IMR-90 (cell line): Measurements from ENCODE around the gene TRAPPC2B. TPM values are rescaled to one million over a fixed set of nuclear protein-coding genes. Genes with fewer than 3 reads are reported as not detected.

Source experiments
- ATAC-seq: fragments of 200-7000 bp; cut with Tn5 transposase; 2 replicates; pipeline ENCODE4 v1.9.1; 2020; ENCODE audit warnings: low read depth, mild to moderate bottlenecking, moderate library complexity
- BruUV-seq: library from RNA; stranded (reverse); fragments of 400-500 nt; replicated peaks from 2 replicates; lab custom pipeline; 2021; lab: Mats Ljungman, UMichigan
- CTCF ChIA-PET: fragments of 300-600 bp; formaldehyde crosslinking; extraction: SDS; loops from one replicate; lab custom pipeline; 2021; ENCODE audit warnings: antibody characterized with exemption; lab: Yijun Ruan, JAX
- POLR2A ChIA-PET: fragments of 300-600 bp; sonication (Branson Sonifier 250); formaldehyde crosslinking; loops from one replicate; lab custom pipeline; 2022; ENCODE audit warnings: antibody characterized with exemption; ENCODE audit not compliant: unreplicated experiment; lab: Charles Lee
- DNase-seq: peaks from one replicate; pipeline ENCODE4 v3.0.0; 2013
- H2AFZ ChIP-seq: replicated peaks from 2 replicates; pipeline ENCODE3; 2013; ENCODE audit warnings: low read length, mild to moderate bottlenecking; ENCODE audit not compliant: poor library complexity
- H2AK5ac ChIP-seq: 2 replicates; pipeline ENCODE4 v1.6.1; 2013; ENCODE audit warnings: low read depth, low read length, inconsistent platforms
- H2AK9ac ChIP-seq: replicated peaks from 2 replicates; pipeline ENCODE3; 2013; ENCODE audit warnings: mild to moderate bottlenecking, low read depth, low read length, moderate library complexity; ENCODE audit not compliant: poor library complexity
- H2BK120ac ChIP-seq: 2 replicates; pipeline ENCODE4 v1.6.1; 2013; ENCODE audit warnings: low read depth, low read length, inconsistent platforms
- H2BK15ac ChIP-seq: 3 replicates; pipeline ENCODE4 v1.6.1; 2013; ENCODE audit warnings: low read depth, low read length, inconsistent platforms
- H2BK20ac ChIP-seq: 2 replicates; pipeline ENCODE4 v1.6.1; 2013; ENCODE audit warnings: low read depth, mild to moderate bottlenecking, inconsistent platforms, low read length, moderate library complexity
- H2BK5ac ChIP-seq: 2 replicates; pipeline ENCODE4 v1.6.1; 2013; ENCODE audit warnings: mild to moderate bottlenecking, low read depth, low read length, inconsistent platforms; ENCODE audit not compliant: poor library complexity, severe bottlenecking
- H3K14ac ChIP-seq: replicated peaks from 2 replicates; pipeline ENCODE4 v1.6.1; 2013; ENCODE audit warnings: low read depth, low read length, inconsistent platforms
- H3K18ac ChIP-seq: 2 replicates; pipeline ENCODE4 v1.6.1; 2013; ENCODE audit warnings: low read depth, low read length, control low read depth
- H3K23ac ChIP-seq: 2 replicates; pipeline ENCODE4 v1.6.1; 2013; ENCODE audit warnings: low read depth, low read length, inconsistent platforms
- H3K27ac ChIP-seq: 2 replicates; pipeline ENCODE4 v1.5.1; 2013; ENCODE audit warnings: mild to moderate bottlenecking, control low read depth, low read length; ENCODE audit not compliant: insufficient read depth
- H3K27me3 ChIP-seq: 2 replicates; pipeline ENCODE4 v1.6.1; 2013; ENCODE audit warnings: low read length; ENCODE audit not compliant: control insufficient read depth, insufficient read depth
- H3K36me3 ChIP-seq: 2 replicates; pipeline ENCODE4 v1.6.1; 2013; ENCODE audit warnings: low read length, mixed read lengths; ENCODE audit not compliant: control insufficient read depth, insufficient read depth
- H3K4ac ChIP-seq: 2 replicates; pipeline ENCODE4 v1.6.1; 2013; ENCODE audit warnings: low read depth, low read length, inconsistent platforms
- H3K4me1 ChIP-seq: 2 replicates; pipeline ENCODE4 v1.6.1; 2013; ENCODE audit warnings: low read length, mixed read lengths; ENCODE audit not compliant: control insufficient read depth, insufficient read depth
- H3K4me2 ChIP-seq: 2 replicates; pipeline ENCODE4 v1.6.1; 2013; ENCODE audit warnings: low read depth, mild to moderate bottlenecking, control low read depth, low read length, moderate library complexity
- H3K4me3 ChIP-seq: 2 replicates; pipeline ENCODE4 v1.5.1; 2013; ENCODE audit warnings: low read depth, mild to moderate bottlenecking, control low read depth, low read length, moderate library complexity; ENCODE audit not compliant: insufficient read depth
- H3K56ac ChIP-seq: 2 replicates; pipeline ENCODE4 v1.6.1; 2013; ENCODE audit warnings: low read length, inconsistent platforms; ENCODE audit not compliant: insufficient read depth; ENCODE audit errors: extremely low read depth
- H3K79me1 ChIP-seq, 2 experiments: 2 replicates each; pipeline ENCODE4 v1.6.1; 2013; ENCODE audit warnings: low read length in 2 of 2, inconsistent platforms in 1 of 2, low read depth in 1 of 2
- H3K9ac ChIP-seq: 2 replicates; pipeline ENCODE4 v1.6.1; 2013; ENCODE audit warnings: low read depth, low read length, control low read depth
- H3K9me1 ChIP-seq: 2 replicates; pipeline ENCODE4 v1.6.1; 2013; ENCODE audit warnings: low read length, inconsistent platforms; ENCODE audit not compliant: insufficient read depth
- H3K9me3 ChIP-seq: 2 replicates; pipeline ENCODE4 v1.6.1; 2013; ENCODE audit warnings: low read length; ENCODE audit not compliant: control insufficient read depth, insufficient read depth
- H4K20me1 ChIP-seq: 2 replicates; pipeline ENCODE4 v1.6.1; 2013; ENCODE audit warnings: low read length, inconsistent platforms; ENCODE audit not compliant: insufficient read depth
- H4K5ac ChIP-seq: 2 replicates; pipeline ENCODE4 v1.6.1; 2013; ENCODE audit warnings: mild to moderate bottlenecking, low read depth, low read length, control low read depth
- H4K8ac ChIP-seq, 2 experiments: 2 replicates each; pipeline ENCODE4 v1.6.1; 2013; ENCODE audit warnings: low read depth in 2 of 2, low read length in 2 of 2, control low read depth in 1 of 2, inconsistent platforms in 1 of 2
- H4K91ac ChIP-seq: 2 replicates; pipeline ENCODE4 v1.6.1; 2013; ENCODE audit warnings: low read depth, low read length, inconsistent platforms; ENCODE audit not compliant: insufficient read depth
- BHLHE40 ChIP-seq: fragments of 150-350 bp; IDR thresholded peaks from 2 replicates; pipeline ENCODE4 v1.6.1; 2016; ENCODE audit warnings: mild to moderate bottlenecking, low read depth, low read length
- CEBPB ChIP-seq: IDR thresholded peaks from 2 replicates; pipeline ENCODE4 v1.6.1; 2012; ENCODE audit warnings: low read depth, low read length, improper control_type of control experiment
- CHD1 ChIP-seq: IDR thresholded peaks from 2 replicates; pipeline ENCODE4 v1.6.1; 2012; ENCODE audit warnings: low read depth, low read length, improper control_type of control experiment
- CTCF ChIP-seq: conservative IDR thresholded peaks from 2 replicates; pipeline ENCODE4 v1.5.1; 2012; ENCODE audit warnings: mild to moderate bottlenecking, low read depth, low read length, improper control_type of control experiment
- ELK1 ChIP-seq: fragments of 150-350 bp; IDR thresholded peaks from 2 replicates; pipeline ENCODE4 v1.6.1; 2016; ENCODE audit warnings: low read depth, mild to moderate bottlenecking, low read length, moderate library complexity, borderline replicate concordance
- FOS ChIP-seq: fragments of 150-350 bp; IDR thresholded peaks from 2 replicates; pipeline ENCODE4 v1.6.1; 2016; ENCODE audit warnings: low read depth, low read length
- MAFK ChIP-seq: IDR thresholded peaks from 2 replicates; pipeline ENCODE4 v1.6.1; 2012; ENCODE audit warnings: low read depth, low read length, improper control_type of control experiment
- MAZ ChIP-seq: IDR thresholded peaks from 2 replicates; pipeline ENCODE4 v1.6.1; 2012; ENCODE audit warnings: low read depth, mild to moderate bottlenecking, low read length, improper control_type of control experiment, moderate library complexity, borderline replicate concordance
- MXI1 ChIP-seq: IDR thresholded peaks from 2 replicates; pipeline ENCODE4 v1.6.1; 2012; ENCODE audit warnings: low read depth, mild to moderate bottlenecking, low read length, moderate library complexity, borderline replicate concordance
- NFE2L2 ChIP-seq: fragments of 150-350 bp; IDR thresholded peaks from 2 replicates; pipeline ENCODE4 v1.6.1; 2016; ENCODE audit warnings: low read depth, mild to moderate bottlenecking, low read length
- POLR2A ChIP-seq: IDR thresholded peaks from 2 replicates; pipeline ENCODE4 v1.6.1; 2012; ENCODE audit warnings: mild to moderate bottlenecking, low read depth, low read length
- RAD21 ChIP-seq: IDR thresholded peaks from 2 replicates; pipeline ENCODE4 v1.6.1; 2012; ENCODE audit warnings: low read length, improper control_type of control experiment
- RCOR1 ChIP-seq: IDR thresholded peaks from 2 replicates; pipeline ENCODE4 v1.6.1; 2012; ENCODE audit warnings: mild to moderate bottlenecking, low read length, improper control_type of control experiment; ENCODE audit not compliant: insufficient replicate concordance
- RFX5 ChIP-seq: IDR thresholded peaks from 2 replicates; pipeline ENCODE4 v1.8.0; 2012; ENCODE audit warnings: low read depth, mild to moderate bottlenecking, low read length, moderate library complexity
- SMC3 ChIP-seq: fragments of 150-350 bp; IDR thresholded peaks from 2 replicates; pipeline ENCODE4 v1.6.1; 2016; ENCODE audit warnings: low read depth, mild to moderate bottlenecking, antibody characterized with exemption, low read length, moderate library complexity
- USF2 ChIP-seq: fragments of 150-350 bp; IDR thresholded peaks from 2 replicates; pipeline ENCODE4 v1.6.1; 2017; ENCODE audit warnings: mild to moderate bottlenecking, antibody characterized with exemption, low read length, low read depth
- dilution Hi-C: fragments of 300-500 bp; cut with HindIII; formaldehyde crosslinking; loops from one replicate; pipeline ENCODE4 v1.14.3; 2018; ENCODE audit warnings: low sequenced_read_pairs; ENCODE audit not compliant: unreplicated experiment
- in situ Hi-C: fragments of 300-500 bp; cut with MboI; formaldehyde crosslinking; loops from 3 replicates; pipeline ENCODE4 v1.14.3; 2019; ENCODE audit warnings: low sequenced_read_pairs, inconsistent platforms, mixed read lengths
- intact Hi-C: fragments of 100-400 bp; cut with micrococcal nuclease; formaldehyde crosslinking; loops from 2 replicates; pipeline ENCODE4 v1.10.0; 2022
- polyA plus RNA-seq, 3 experiments: library from polyadenylated mRNA; depleted of rRNA; stranded (reverse); fragments of >200 nt; gene quantifications; 2 replicates each; pipeline ENCODE4 v1.2.3, GENCODE V29; 2012; ENCODE audit warnings: low replicate concordance in 1 of 3
- total RNA-seq: library from RNA; depleted of rRNA; stranded (reverse); fragments of >200 nt; gene quantifications from 2 replicates; pipeline ENCODE4 v1.2.3, GENCODE V29; 2012

TRAPPC2B gene
- total and polyA plus RNA-seq, 2 of the 4 experiments (the other 2 are of a cell fraction): 14.9 to 20.4 TPM

- Histone ChIP-seq H3K18ac (no peak overlapping the region), H2AK9ac (no peak overlapping the region), H3K27ac (no peak overlapping the region), H2BK120ac (no peak overlapping the region), H3K27me3 (no peaks in the 10 kb centered on the region), H3K9me3 (peaks cover 2% of the 10 kb centered on the region; the same call in 1 of the 2 replicates), H3K4me3 (no peak overlapping the region), H3K14ac (no peak overlapping the region), H3K9ac (no peak overlapping the region), H2BK20ac (no peak overlapping the region), H4K91ac (no peak overlapping the region), H2BK15ac (no peak overlapping the region), H3K56ac (no peak overlapping the region), H2AFZ (no peak overlapping the region), H3K4me2 (no peak overlapping the region), H3K4ac (no peak overlapping the region), H4K20me1 (no peaks in the 10 kb centered on the region), H2BK5ac (no peak overlapping the region), H4K5ac (no peak overlapping the region), H3K4me1 (no peaks in the 10 kb centered on the region), H3K23ac (no peak overlapping the region), H3K9me1 (no peaks in the 10 kb centered on the region; the same call in 1 of the 2 replicates), H3K79me1 (peaks cover 28 to 55% of the 10 kb centered on the region in 2 experiments; a peak in 3 of 4 replicates), H2AK5ac (no peak overlapping the region), H4K8ac (no peak overlapping the region), H3K36me3 (peaks cover 42% of the 10 kb centered on the region)
- in situ Hi-C loops (no loop called here), intact Hi-C loops (no loop called here), dilution Hi-C loops (no loop called here)
- POLR2A ChIA-PET: no interaction called here
- no peak for DNase-seq
- no peak for TF ChIP-seq POLR2A
- TF ChIP-seq ELK1: no peak
- TF ChIP-seq MAZ: no peak
- no peak for TF ChIP-seq CTCF
- TF ChIP-seq USF2: no peak
- TF ChIP-seq RAD21: no peak
- no peak for TF ChIP-seq SMC3
- TF ChIP-seq FOS: no peak
- no peak for TF ChIP-seq MXI1
- no peak for TF ChIP-seq CEBPB
- no peak for TF ChIP-seq BHLHE40
- TF ChIP-seq MAFK: no peak
- no peak for TF ChIP-seq RCOR1
- TF ChIP-seq NFE2L2: no peak
- TF ChIP-seq CHD1: no peak
- TF ChIP-seq RFX5: no peak
- CTCF ChIA-PET: no interaction called here
- no peak for ATAC-seq
- BruUV-seq: no TSS peak
Observed at GRCh38 chr19:57359300-57359699, 4.1 kb upstream of the TRAPPC2B start.
